HepG2 (cell line): ENCODE data around the gene LYPLA2.

ENCODE experiments used
- POLR2AphosphoS5 ChIP-seq: IDR thresholded peaks from 2 replicates; pipeline ENCODE4 v1.6.1; 2012; ENCODE audit warnings: low read depth, low read length
- TGIF2 ChIP-seq: IDR thresholded peaks from 2 replicates; pipeline ENCODE4 v1.6.1; 2016; ENCODE audit warnings: control low read depth, missing compliant biosample characterization
- ZBTB7A ChIP-seq: sonication (generic); formaldehyde crosslinking; IDR thresholded peaks from 2 replicates; pipeline ENCODE4 v1.8.0; 2022; ENCODE audit warnings: mild to moderate bottlenecking, missing genetic modification reagents
- TF ChIP-seq, protein P1 (sequence below): sonication (generic); formaldehyde crosslinking; IDR thresholded peaks from 2 replicates; pipeline ENCODE4 v1.5.0; 2020; ENCODE audit warnings: mild to moderate bottlenecking, missing genetic modification reagents, moderate library complexity
- TF ChIP-seq, protein P2 (sequence below): IDR thresholded peaks from 2 replicates; pipeline ENCODE4 v1.6.1; 2012; ENCODE audit warnings: low read length, improper control_type of control experiment

DNA sequence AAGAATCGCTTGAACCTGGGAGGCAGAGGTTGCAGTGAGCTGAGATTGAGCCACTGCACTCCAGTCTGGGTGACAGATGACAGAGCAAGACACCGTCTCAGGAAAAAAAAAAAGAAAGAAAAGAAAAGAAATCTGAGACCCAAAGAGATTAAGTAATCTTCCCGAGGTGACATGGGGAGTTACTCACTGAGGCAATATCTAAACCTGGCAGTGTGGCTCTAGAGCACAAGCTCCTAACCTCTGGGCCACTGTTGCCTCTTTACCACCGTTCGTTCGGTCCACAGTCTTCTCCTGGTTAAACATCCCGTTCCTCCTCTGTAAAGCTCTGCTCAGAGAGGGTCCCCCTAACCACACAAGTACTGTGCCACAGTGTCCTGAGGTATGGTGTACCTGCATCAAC lies 32.8 kb downstream of the LYPLA2 start:
- TF ChIP-seq POLR2AphosphoS5 (no peak; the same call in 1 of the 2 replicates), TGIF2 (no peak), ZBTB7A (CRISPR knock-in tag) (no peak)
- TF ChIP-seq, protein P1, sequence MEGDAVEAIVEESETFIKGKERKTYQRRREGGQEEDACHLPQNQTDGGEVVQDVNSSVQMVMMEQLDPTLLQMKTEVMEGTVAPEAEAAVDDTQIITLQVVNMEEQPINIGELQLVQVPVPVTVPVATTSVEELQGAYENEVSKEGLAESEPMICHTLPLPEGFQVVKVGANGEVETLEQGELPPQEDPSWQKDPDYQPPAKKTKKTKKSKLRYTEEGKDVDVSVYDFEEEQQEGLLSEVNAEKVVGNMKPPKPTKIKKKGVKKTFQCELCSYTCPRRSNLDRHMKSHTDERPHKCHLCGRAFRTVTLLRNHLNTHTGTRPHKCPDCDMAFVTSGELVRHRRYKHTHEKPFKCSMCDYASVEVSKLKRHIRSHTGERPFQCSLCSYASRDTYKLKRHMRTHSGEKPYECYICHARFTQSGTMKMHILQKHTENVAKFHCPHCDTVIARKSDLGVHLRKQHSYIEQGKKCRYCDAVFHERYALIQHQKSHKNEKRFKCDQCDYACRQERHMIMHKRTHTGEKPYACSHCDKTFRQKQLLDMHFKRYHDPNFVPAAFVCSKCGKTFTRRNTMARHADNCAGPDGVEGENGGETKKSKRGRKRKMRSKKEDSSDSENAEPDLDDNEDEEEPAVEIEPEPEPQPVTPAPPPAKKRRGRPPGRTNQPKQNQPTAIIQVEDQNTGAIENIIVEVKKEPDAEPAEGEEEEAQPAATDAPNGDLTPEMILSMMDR (CRISPR knock-in tag) = no peak
- TF ChIP-seq, protein P2, sequence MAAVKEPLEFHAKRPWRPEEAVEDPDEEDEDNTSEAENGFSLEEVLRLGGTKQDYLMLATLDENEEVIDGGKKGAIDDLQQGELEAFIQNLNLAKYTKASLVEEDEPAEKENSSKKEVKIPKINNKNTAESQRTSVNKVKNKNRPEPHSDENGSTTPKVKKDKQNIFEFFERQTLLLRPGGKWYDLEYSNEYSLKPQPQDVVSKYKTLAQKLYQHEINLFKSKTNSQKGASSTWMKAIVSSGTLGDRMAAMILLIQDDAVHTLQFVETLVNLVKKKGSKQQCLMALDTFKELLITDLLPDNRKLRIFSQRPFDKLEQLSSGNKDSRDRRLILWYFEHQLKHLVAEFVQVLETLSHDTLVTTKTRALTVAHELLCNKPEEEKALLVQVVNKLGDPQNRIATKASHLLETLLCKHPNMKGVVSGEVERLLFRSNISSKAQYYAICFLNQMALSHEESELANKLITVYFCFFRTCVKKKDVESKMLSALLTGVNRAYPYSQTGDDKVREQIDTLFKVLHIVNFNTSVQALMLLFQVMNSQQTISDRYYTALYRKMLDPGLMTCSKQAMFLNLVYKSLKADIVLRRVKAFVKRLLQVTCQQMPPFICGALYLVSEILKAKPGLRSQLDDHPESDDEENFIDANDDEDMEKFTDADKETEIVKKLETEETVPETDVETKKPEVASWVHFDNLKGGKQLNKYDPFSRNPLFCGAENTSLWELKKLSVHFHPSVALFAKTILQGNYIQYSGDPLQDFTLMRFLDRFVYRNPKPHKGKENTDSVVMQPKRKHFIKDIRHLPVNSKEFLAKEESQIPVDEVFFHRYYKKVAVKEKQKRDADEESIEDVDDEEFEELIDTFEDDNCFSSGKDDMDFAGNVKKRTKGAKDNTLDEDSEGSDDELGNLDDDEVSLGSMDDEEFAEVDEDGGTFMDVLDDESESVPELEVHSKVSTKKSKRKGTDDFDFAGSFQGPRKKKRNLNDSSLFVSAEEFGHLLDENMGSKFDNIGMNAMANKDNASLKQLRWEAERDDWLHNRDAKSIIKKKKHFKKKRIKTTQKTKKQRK = no peak
